Measurements from ENCODE around the gene GATAD2A.

- TF ChIP-seq POLR2A (IDR thresholded peaks at IDR 0.05; ENCODE audit: low read length) (no peak), GATA1 (IDR thresholded peaks at IDR 0.05; ENCODE audit: low read depth, low read length) (no peak)
Measured at GRCh38 chr19:19471682-19472081, 66.2 kb downstream of the GATAD2A start.
